HepG2 (cell line): ENCODE measurements around the gene FNDC3B. TPM values are rescaled to one million over a fixed set of nuclear protein-coding genes. Genes with fewer than 3 reads are reported as not detected.

Source experiments
- CREB3 ChIP-seq: sonication (generic); formaldehyde crosslinking; IDR thresholded peaks from 2 replicates; pipeline ENCODE4 v1.5.0; 2020; ENCODE audit warnings: missing genetic modification reagents
- FOXK1 ChIP-seq: sonication (generic); formaldehyde crosslinking; IDR thresholded peaks from 2 replicates; pipeline ENCODE4 v1.4.0; 2020; ENCODE audit warnings: low read depth, missing genetic modification reagents, borderline replicate concordance
- IKZF5 ChIP-seq: IDR thresholded peaks from 2 replicates; pipeline ENCODE4 v1.6.1; 2018; ENCODE audit warnings: missing genetic modification reagents, mild to moderate bottlenecking, missing compliant biosample characterization
- LCORL ChIP-seq, 2 experiments: fragments of 450-650 bp in 1 of 2; sonication (generic) in 1 of 2; formaldehyde crosslinking in 1 of 2; IDR thresholded peaks; 2 replicates each; pipeline versions ENCODE4 v1.5.0 to v1.6.1; 2017 to 2020; ENCODE audit warnings: antibody characterized with exemption in 1 of 2, missing genetic modification reagents in 1 of 2
- RBFOX2 ChIP-seq: fragments of 200-400 bp; formaldehyde crosslinking; IDR thresholded peaks from 2 replicates; pipeline ENCODE4 v1.6.1; 2017; ENCODE audit warnings: low read depth, mild to moderate bottlenecking, low read length
- SMARCC2 ChIP-seq: fragments of 450-650 bp; IDR thresholded peaks from 2 replicates; pipeline ENCODE4 v1.6.1; 2017; ENCODE audit warnings: antibody characterized with exemption, mild to moderate bottlenecking
- SSRP1 ChIP-seq: IDR thresholded peaks from 2 replicates; pipeline ENCODE4 v1.6.1; 2016; ENCODE audit warnings: control low read depth
- STAT6 ChIP-seq: sonication (generic); formaldehyde crosslinking; IDR thresholded peaks from 2 replicates; pipeline ENCODE4 v1.4.0; 2020; ENCODE audit warnings: missing genetic modification reagents, mild to moderate bottlenecking, borderline replicate concordance
- TEAD3 ChIP-seq: optimal IDR thresholded peaks from 2 replicates; pipeline ENCODE3; 2016; ENCODE audit warnings: borderline replicate concordance
- THRA ChIP-seq: sonication (generic); formaldehyde crosslinking; IDR thresholded peaks from 2 replicates; pipeline ENCODE4 v1.4.0; 2020; ENCODE audit warnings: missing genetic modification reagents, borderline replicate concordance
- ZMYM4 ChIP-seq: sonication (generic); formaldehyde crosslinking; IDR thresholded peaks from 2 replicates; pipeline ENCODE4 v1.8.1; 2023; ENCODE audit warnings: mild to moderate bottlenecking, missing genetic modification reagents
- ZNF629 ChIP-seq: sonication (generic); formaldehyde crosslinking; conservative IDR thresholded peaks from 2 replicates; pipeline ENCODE4 v1.5.0; 2020; ENCODE audit warnings: missing genetic modification reagents
- polyA plus RNA-seq, 8 experiments: library from polyadenylated mRNA; depleted of rRNA in 3 of 8; stranded (reverse) in 7 of 8; unstranded in 1 of 8; fragments of >200 nt; fragmentation: Illumina TruSeq in 4 of 8; extraction: Trizol in 4 of 8; gene quantifications; 2 replicates each; pipeline versions ENCODE4 v1.2.1 to v1.2.3, GENCODE V29; 2011 to 2016; ENCODE audit warnings: low read depth in 4 of 8, missing spikeins in 1 of 8, mixed read lengths in 1 of 8; ENCODE audit not compliant: insufficient read depth in 1 of 8
- total RNA-seq, 5 experiments: library from RNA; depleted of rRNA; stranded (reverse); fragments of >200 nt; fragmentation: Illumina TruSeq; extraction: Trizol; gene quantifications; 2 replicates each; pipeline ENCODE4 v1.2.3, GENCODE V29; 2016; ENCODE audit warnings: low read depth in 1 of 5
- TF ChIP-seq, protein P1 (sequence below): IDR thresholded peaks from 2 replicates; pipeline ENCODE4 v1.6.1; 2016; ENCODE audit warnings: low read depth, borderline replicate concordance
- TF ChIP-seq, protein P2 (sequence below): sonication (generic); formaldehyde crosslinking; IDR thresholded peaks from 2 replicates; pipeline ENCODE4 v1.5.1; 2020; ENCODE audit warnings: mild to moderate bottlenecking, missing genetic modification reagents, borderline replicate concordance
- TF ChIP-seq, protein P3 (sequence below): IDR thresholded peaks from 2 replicates; pipeline ENCODE4 v1.6.1; 2016; ENCODE audit warnings: missing genetic modification reagents, missing compliant biosample characterization

FNDC3B gene
- total and polyA plus RNA-seq, 2 of the 13 experiments (the other 11 are each of a cell fraction or from before 2014, with no cell fraction given), result 74.8 to 103 TPM

DNA sequence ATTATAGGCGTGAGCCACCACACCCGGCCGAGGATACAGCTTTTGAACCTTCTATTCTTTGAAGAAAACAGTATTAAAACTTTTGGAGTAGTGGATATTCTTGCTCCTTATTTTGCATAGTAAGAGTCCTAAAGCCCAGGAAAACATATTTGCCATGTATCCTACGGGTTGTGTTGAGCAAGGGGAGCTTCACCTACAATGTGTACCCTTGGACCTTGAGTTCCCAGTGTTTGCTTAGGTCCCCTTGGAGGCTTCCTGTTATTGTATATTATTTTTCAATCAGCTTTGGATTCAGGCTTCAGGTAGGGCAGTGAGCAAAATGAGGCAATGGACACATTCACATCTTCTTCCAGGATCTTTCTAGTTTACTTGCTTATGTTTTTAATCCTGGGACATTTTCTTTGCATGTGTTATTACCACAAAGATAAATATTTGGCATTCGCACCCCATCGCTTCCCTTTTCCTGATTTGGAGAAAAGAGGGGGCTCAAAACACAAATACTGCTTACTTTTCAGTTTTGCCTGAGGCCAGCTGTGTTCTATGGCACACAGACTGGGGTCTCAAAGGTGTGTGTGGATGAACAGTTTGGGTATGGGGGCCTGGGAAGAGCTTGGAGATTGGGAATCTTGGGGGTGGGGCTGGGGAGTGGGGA, 88.7 kb downstream of the FNDC3B start (continued):
- TF ChIP-seq IKZF5, result peak; percentile 63; the same call in 1 of the 2 replicates
- TF ChIP-seq STAT6 (CRISPR knock-in tag), result no peak
- TF ChIP-seq RBFOX2, result no peak
- TF ChIP-seq, protein P1, sequence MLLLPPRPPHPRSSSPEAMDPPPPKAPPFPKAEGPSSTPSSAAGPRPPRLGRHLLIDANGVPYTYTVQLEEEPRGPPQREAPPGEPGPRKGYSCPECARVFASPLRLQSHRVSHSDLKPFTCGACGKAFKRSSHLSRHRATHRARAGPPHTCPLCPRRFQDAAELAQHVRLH, result 0 out of 2 replicates have a peak, but pooled peaks have one; percentile 34
- TF ChIP-seq SSRP1 (CRISPR knock-in tag), result peak; percentile 79; the same call in 1 of the 2 replicates
- TF ChIP-seq CREB3 (CRISPR knock-in tag), result no peak
- peak; percentile 40; the same call in 1 of the 2 replicates for TF ChIP-seq ZMYM4 (CRISPR knock-in tag)
- peak; percentile 85 for TF ChIP-seq TEAD3 (CRISPR knock-in tag)
- no peak for TF ChIP-seq ZNF629 (CRISPR knock-in tag)
- no peak for TF ChIP-seq SMARCC2
- TF ChIP-seq, protein P2, sequence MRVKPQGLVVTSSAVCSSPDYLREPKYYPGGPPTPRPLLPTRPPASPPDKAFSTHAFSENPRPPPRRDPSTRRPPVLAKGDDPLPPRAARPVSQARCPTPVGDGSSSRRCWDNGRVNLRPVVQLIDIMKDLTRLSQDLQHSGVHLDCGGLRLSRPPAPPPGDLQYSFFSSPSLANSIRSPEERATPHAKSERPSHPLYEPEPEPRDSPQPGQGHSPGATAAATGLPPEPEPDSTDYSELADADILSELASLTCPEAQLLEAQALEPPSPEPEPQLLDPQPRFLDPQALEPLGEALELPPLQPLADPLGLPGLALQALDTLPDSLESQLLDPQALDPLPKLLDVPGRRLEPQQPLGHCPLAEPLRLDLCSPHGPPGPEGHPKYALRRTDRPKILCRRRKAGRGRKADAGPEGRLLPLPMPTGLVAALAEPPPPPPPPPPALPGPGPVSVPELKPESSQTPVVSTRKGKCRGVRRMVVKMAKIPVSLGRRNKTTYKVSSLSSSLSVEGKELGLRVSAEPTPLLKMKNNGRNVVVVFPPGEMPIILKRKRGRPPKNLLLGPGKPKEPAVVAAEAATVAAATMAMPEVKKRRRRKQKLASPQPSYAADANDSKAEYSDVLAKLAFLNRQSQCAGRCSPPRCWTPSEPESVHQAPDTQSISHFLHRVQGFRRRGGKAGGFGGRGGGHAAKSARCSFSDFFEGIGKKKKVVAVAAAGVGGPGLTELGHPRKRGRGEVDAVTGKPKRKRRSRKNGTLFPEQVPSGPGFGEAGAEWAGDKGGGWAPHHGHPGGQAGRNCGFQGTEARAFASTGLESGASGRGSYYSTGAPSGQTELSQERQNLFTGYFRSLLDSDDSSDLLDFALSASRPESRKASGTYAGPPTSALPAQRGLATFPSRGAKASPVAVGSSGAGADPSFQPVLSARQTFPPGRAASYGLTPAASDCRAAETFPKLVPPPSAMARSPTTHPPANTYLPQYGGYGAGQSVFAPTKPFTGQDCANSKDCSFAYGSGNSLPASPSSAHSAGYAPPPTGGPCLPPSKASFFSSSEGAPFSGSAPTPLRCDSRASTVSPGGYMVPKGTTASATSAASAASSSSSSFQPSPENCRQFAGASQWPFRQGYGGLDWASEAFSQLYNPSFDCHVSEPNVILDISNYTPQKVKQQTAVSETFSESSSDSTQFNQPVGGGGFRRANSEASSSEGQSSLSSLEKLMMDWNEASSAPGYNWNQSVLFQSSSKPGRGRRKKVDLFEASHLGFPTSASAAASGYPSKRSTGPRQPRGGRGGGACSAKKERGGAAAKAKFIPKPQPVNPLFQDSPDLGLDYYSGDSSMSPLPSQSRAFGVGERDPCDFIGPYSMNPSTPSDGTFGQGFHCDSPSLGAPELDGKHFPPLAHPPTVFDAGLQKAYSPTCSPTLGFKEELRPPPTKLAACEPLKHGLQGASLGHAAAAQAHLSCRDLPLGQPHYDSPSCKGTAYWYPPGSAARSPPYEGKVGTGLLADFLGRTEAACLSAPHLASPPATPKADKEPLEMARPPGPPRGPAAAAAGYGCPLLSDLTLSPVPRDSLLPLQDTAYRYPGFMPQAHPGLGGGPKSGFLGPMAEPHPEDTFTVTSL (CRISPR knock-in tag), result peak; percentile 77
- TF ChIP-seq LCORL (IDR thresholded peaks at IDR 0.05), result no peak
- peak; percentile 54; the same call in 1 of the 2 replicates for TF ChIP-seq LCORL (CRISPR knock-in tag; IDR thresholded peaks at IDR 0.05)
- TF ChIP-seq THRA (CRISPR knock-in tag), result peak; percentile 18; the same call in 1 of the 2 replicates
- TF ChIP-seq, protein P3, sequence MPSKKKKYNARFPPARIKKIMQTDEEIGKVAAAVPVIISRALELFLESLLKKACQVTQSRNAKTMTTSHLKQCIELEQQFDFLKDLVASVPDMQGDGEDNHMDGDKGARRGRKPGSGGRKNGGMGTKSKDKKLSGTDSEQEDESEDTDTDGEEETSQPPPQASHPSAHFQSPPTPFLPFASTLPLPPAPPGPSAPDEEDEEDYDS, result peak; percentile 45; the same call in 1 of the 2 replicates
- peak; percentile 39; the same call in 1 of the 2 replicates for TF ChIP-seq FOXK1 (CRISPR knock-in tag)
